NCI-H82 (cell line): ENCODE results near the gene CACUL1.

Source experiments
- DNase-seq: peaks from one replicate; lab custom pipeline; 2025; lab: John Stamatoyannopoulos, UW

The CACUL1 gene

GRCh38 chr10:118732245-118733165 lies 22.3 kb downstream of the CACUL1 start:
- peak; percentile 48 for DNase-seq

GRCh38 chr10:118730756-118731456 lies 23.9 kb downstream of the CACUL1 start:
- DNase-seq, result no peak

GRCh38 chr10:118729641-118730258 lies 25.0 kb downstream of the CACUL1 start:
- DNase-seq, result peak; percentile 35

- DNase-seq, result peak; percentile 67
These were observed 25.6 kb downstream of the CACUL1 start for GRCh38 chr10:118729200-118729599.

GRCh38 chr10:118725886-118726500 lies 28.8 kb downstream of the CACUL1 start:
- DNase-seq, result peak; percentile 21

GRCh38 chr10:118723466-118723865 lies 31.3 kb downstream of the CACUL1 start:
- DNase-seq, result no peak

- peak; percentile 22 for DNase-seq
These were observed 33.3 kb downstream of the CACUL1 start for GRCh38 chr10:118721539-118721876.

- peak; percentile 57 for DNase-seq
These were observed 33.9 kb downstream of the CACUL1 start for GRCh38 chr10:118720685-118721538.

GRCh38 chr10:118714366-118714765 lies 40.4 kb downstream of the CACUL1 start:
- no peak for DNase-seq

GRCh38 chr10:118712930-118713634 lies 41.7 kb downstream of the CACUL1 start:
- peak; percentile 10 for DNase-seq

- no peak for DNase-seq
These were observed 42.7 kb downstream of the CACUL1 start for GRCh38 chr10:118712080-118712479.

- DNase-seq, result no peak
These were observed 44.3 kb downstream of the CACUL1 start for GRCh38 chr10:118710487-118710886.

GRCh38 chr10:118708571-118708970 lies 46.2 kb downstream of the CACUL1 start:
- DNase-seq, result no peak

- no peak for DNase-seq
These were observed 50.1 kb downstream of the CACUL1 start for GRCh38 chr10:118704711-118705110.

- no peak for DNase-seq
These were observed 53.0 kb downstream of the CACUL1 start for GRCh38 chr10:118701529-118702323.

GRCh38 chr10:118698421-118698820 lies 56.3 kb downstream of the CACUL1 start:
- DNase-seq, result no peak

- no peak for DNase-seq
These were observed 59.9 kb downstream of the CACUL1 start for GRCh38 chr10:118694848-118695247.

GRCh38 chr10:118692872-118693271 lies 61.9 kb downstream of the CACUL1 start:
- peak; percentile 6 for DNase-seq

GRCh38 chr10:118689070-118689858 lies 65.5 kb downstream of the CACUL1 start:
- no peak for DNase-seq
